GM23248 (cell line): Measurements from ENCODE around the gene AFF3.

Experiments used
- EZH2 ChIP-seq: fragments of 200-600 bp; sonication (generic); IDR thresholded peaks from 2 replicates; pipeline ENCODE4 v1.6.1; 2018; ENCODE audit warnings: antibody characterized with exemption, mild to moderate bottlenecking; ENCODE audit not compliant: insufficient read depth, poor library complexity, severe bottlenecking
- EZH2phosphoT487 ChIP-seq: fragments of 200-600 bp; sonication (generic); IDR thresholded peaks from 2 replicates; pipeline ENCODE4 v1.6.1; 2018; ENCODE audit warnings: antibody characterized with exemption, moderate library complexity, mild to moderate bottlenecking, low read depth; ENCODE audit not compliant: insufficient read depth

DNA sequence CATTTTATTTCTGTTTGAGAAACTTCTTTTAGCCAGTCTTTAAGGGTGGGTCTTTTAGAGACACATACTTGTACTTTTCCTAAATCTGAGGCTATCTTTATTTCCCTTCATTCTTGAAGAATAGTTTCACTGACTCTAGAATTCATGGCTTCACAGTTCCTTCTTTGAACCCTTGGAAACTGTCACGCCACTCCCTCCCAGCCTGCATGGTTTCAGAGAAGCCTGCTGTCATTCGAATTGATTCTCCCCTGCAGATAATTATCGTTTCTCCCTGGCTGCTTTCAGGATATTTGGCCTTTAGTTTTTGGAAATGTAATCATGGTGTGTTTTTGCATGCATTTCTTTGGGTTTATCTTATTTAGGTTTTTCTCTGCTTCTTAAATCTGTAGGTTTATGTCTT lies 580.6 kb downstream of the AFF3 start:
- TF ChIP-seq EZH2phosphoT487, result no peak
- no peak for TF ChIP-seq EZH2
